NCI-H748 treated with DMSO at 0.1 percent for 48 hours (cell line): ENCODE results near the gene CTIF.

Experiments
- DNase-seq: peaks from one replicate; lab custom pipeline; 2025; lab: John Stamatoyannopoulos, UW

Gene CTIF

DNA sequence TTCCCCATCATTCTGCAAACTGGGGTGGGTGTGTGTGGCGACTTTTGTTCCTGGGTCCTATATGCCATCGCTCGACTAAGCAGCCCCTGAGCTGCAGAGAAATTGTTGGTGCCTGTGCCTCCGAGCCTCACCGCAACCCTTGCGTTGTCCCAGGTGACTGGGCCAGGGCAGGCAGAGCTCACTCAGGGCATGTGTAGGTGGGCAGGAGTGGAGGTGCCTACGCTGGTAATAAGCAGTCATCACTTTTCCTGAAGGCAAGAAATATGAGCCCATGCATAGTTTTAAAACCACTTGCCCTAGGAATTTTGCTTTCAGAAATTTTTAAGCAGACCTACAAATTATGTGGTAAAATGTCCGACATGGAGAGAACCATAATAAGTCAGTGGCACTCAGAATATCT lies 214.1 kb downstream of the CTIF start:
- no peak for DNase-seq

DNA sequence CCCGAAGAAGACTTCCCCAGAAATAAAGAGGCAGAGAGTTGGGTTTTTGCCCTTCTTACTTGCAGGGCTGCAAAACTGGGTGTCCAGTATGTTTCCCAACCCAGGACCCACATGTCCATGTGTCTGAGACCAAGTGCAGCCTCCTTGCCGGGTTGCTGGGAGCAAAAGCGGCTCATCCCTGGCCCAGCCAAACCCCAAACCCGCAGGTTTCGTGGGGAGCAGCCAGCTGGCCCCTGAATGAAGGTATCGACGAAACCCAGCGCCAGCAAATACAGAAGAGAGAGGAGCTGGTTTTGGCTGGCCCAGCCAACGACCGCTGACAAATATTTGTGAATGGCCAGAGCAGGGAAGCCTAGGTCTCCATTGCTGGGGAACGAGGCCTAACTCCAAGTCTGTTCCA lies 214.9 kb downstream of the CTIF start:
- no peak for DNase-seq

- DNase-seq = no peak
Measured at GRCh38 chr18:48754559-48754958, 215.7 kb downstream of the CTIF start.

- DNase-seq = no peak
Measured at GRCh38 chr18:48754993-48755473, 216.2 kb downstream of the CTIF start.

- DNase-seq = no peak
Measured at GRCh38 chr18:48756511-48757226, 217.8 kb downstream of the CTIF start.

GRCh38 chr18:48757367-48757766 lies 218.5 kb downstream of the CTIF start:
- no peak for DNase-seq

DNA sequence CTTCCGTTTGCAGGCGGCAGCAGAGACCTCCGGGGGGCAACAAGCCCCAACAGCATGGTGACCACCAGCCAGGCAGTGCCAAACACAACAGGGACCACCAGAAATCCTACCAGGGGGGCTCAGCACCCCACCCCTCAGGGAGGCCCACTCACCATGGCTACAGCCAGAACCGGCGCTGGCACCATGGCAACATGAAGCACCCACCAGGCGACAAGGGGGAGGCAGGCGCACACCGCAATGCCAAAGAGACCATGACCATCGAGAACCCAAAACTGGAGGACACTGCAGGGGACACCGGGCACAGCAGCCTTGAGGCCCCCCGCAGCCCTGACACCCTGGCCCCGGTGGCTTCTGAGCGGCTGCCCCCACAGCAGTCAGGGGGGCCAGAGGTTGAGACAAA lies 219.1 kb downstream of the CTIF start:
- no peak for DNase-seq

DNA sequence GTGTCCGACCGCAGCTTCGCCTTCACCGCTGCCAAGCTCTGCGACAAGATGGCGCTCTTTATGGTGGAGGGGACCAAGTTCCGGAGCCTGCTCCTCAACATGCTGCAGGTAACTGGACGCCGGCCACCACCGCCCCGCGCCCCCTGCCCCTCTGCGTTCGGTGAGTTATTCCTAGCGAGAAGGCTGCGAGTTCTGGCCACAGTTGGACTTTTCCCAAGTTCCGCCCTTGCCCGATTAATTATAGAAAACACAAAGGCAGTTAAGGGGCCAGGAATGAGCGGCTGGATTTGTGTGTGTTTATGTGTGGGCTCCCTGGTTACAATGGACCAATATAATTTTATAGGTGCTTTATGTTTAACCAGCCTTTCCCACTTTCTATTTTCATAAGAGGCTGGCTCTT lies 222.8 kb downstream of the CTIF start:
- no peak for DNase-seq

DNA sequence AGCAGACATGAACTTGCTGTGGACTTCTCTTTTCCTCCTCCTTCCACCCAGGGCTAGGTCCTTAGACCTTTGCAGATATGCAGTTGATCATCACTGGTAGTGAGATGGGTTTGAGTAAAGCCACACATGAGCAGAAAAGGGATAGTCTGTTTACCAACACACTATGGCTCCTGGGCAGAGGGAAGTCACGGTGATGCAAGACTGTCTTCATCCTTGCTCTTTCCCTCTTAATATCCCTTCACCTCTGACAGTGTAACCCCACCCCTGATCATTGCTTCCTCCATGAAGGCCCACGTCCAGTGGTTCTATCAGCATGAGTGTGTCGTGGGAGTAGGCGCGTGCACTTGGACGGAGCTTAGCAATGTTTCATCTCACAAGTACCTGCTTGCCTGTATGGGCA lies 223.2 kb downstream of the CTIF start:
- DNase-seq = no peak

- DNase-seq = no peak
Measured at GRCh38 chr18:48762836-48763718, 224.2 kb downstream of the CTIF start.

GRCh38 chr18:48763719-48764100 lies 224.9 kb downstream of the CTIF start:
- no peak for DNase-seq

GRCh38 chr18:48765053-48765452 lies 226.2 kb downstream of the CTIF start:
- no peak for DNase-seq

- no peak for DNase-seq
Measured at GRCh38 chr18:48766026-48766425, 227.2 kb downstream of the CTIF start.

- DNase-seq = no peak
Measured at GRCh38 chr18:48766487-48766886, 227.7 kb downstream of the CTIF start.

GRCh38 chr18:48767090-48767690 lies 228.4 kb downstream of the CTIF start:
- DNase-seq = peak; percentile 1

DNA sequence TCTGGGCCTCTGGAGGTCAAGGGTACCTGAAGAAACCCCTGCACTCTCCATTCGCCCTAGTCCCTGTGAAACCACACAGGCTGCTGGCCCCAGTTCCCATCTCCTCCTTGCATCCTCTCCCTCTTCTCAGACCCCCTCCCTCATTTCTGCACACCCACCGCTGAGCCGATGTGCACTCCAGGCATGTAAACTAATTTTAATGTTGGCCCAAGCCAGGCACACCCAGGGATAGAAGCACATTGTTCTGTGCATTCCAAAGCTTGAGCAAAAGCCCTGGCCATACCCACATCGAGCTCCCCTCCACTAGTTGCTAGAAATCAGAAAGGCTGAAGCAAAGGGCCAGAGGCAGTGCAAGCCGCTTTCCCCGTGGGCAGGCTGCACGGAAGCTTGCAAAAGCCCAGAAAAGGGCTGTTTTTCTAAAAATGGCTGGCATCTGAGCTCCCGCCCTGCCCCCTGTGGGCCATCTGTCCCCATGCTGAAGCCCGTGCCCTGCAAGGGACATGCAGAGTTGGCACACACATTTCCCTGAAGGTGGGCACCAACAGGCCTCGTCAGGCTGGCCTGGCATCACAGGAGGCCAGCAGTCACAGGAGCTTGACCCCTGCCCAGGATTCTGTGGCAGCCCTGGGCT lies 230.3 kb downstream of the CTIF start:
- DNase-seq = no peak

DNA sequence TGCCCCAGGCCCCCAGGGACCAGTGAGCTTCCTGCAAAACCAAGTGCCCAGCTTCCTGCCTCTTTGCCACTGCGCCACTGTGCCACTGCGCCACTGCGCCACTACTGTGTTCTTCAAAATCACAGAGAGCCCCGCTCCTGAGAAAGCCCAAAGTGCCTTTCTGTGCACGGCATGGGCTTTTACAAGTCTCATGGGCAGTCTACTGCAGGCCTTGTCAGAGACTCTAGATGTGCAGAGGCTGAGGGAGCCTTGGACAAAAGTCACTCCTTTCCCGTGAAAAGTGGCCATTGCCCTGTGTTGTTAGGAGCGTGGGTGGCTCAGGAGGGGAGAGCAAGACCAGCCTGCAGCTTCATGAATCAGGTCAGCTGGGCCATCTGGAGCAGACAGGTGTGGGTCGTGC lies 231.4 kb downstream of the CTIF start:
- no peak for DNase-seq

DNA sequence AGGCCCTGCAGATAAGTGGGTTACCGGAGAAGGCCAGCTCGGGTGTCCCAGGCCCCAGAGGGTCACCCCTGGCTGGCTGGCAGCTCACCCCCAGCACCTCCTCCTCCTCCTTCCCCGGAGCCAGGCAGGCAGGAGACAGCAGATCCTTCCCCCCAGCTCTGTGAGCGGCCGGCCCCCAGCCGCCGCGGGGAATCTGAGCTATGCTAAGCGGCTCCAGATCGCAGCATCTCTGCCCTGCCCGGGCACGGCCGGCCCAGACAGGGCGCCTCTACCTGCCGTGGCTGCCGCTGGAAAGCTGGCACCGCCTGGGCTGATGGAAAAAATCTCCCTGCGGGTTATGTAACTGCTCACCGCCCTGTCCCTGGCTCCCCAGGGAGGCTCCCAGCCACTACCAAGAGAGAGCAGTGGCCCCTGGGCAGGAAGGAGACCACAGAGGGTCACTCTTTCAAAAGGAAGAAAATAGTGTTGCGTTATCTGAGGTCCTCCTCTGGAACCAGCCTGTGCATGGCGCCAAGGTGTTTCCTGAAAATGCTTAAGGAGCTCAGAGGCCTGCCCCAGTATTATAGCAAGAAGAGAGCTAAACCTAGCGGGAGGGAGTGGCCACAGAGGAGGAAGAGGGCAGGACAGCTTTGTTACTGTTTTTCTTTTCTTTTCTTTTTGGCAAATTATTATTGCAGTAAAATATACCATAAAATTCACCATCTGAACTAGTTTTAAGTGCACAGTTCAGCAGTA lies 233.0 kb downstream of the CTIF start:
- DNase-seq = no peak

- DNase-seq = no peak
Measured at GRCh38 chr18:48772457-48772856, 233.6 kb downstream of the CTIF start.

GRCh38 chr18:48773821-48774220 lies 235.0 kb downstream of the CTIF start:
- no peak for DNase-seq

DNA sequence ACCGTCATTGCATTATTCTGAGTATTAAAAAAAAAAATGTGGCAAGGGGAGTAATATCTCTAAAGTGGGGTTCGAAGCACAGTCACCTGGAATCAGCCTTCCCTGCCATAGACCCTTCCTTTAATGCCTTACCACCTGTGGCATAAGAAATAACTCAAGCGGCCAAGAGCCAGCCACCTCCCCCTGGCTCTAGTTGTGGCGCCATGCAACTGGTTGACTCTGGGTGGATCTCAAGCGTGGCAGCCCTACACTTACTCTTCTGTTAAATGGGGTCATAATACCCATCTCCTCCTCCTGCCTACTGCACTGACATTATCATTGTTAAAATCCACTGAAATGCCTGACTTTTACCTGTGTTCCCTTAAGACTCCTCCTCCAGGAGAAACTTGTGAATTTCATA lies 236.1 kb downstream of the CTIF start:
- no peak for DNase-seq
